Lower leg skin (tissue), 4 donors: ENCODE results near the gene HAVCR1. TPM values are rescaled to one million over a fixed set of nuclear protein-coding genes. Genes with fewer than 3 reads are reported as not detected.
"Not testable (repeated sequence)": the region's sequence is repeated elsewhere in the genome, so short reads cannot be mapped to it uniquely, and the experiment has no call there.

Experiments
- DNase-seq, 2 donors: peaks; one replicate each; pipeline ENCODE4 v3.0.0-alpha.2; 2019; ENCODE audit warnings: low spot score in 2 of 2
- H3K4me3 ChIP-seq: fragments of 200-600 bp; sonication (generic); 2 replicates; pipeline ENCODE4 v1.5.1; 2017; ENCODE audit warnings: mild to moderate bottlenecking, low read depth; ENCODE audit not compliant: poor library complexity, severe bottlenecking
- CTCF ChIP-seq, 3 donors: fragments of 450-650 bp; IDR thresholded peaks; one replicate each; pipeline ENCODE4 v1.5.1; 2016; ENCODE audit warnings: antibody characterized with exemption in 3 of 3, mild to moderate bottlenecking in 3 of 3, moderate library complexity in 2 of 3
- POLR2A ChIP-seq, 2 donors: fragments of 450-650 bp; IDR thresholded peaks; one replicate each; pipeline ENCODE4 v1.6.1; 2016 to 2017; ENCODE audit warnings: antibody characterized with exemption in 2 of 2, mild to moderate bottlenecking in 1 of 2, moderate library complexity in 1 of 2
- WGBS, 2 donors: methylation state at CpG; one replicate each; pipeline ENCODE4 v1.1.5; 2018; 5-methylcytosine and 5-hydroxymethylcytosine counted together
- intact Hi-C: fragments of 100-400 bp; cut with DNase I; formaldehyde crosslinking; loops from one replicate; pipeline ENCODE4 v1.15.0; 2023; ENCODE audit warnings: low total_unique reads
- total RNA-seq, 4 donors: library from RNA; depleted of rRNA; stranded (reverse); fragments of >200 nt; gene quantifications; one replicate each; pipeline ENCODE4 v1.1.0, GENCODE V29; 2016

Gene HAVCR1
- total RNA-seq, 4 donors from 2014 or later: not detected

GRCh38 chr5:157057459-157058370 lies 1.2 kb downstream of the HAVCR1 start:
- TF ChIP-seq CTCF (IDR thresholded peaks at IDR 0.05) (no peak), POLR2A (IDR thresholded peaks at IDR 0.05) (no peak)
- no peak for DNase-seq
- H3K4me3 ChIP-seq: no peak overlapping the region
- WGBS, 2 donors: 80 to 87% methylated on average over 11 of the region's 11 CpGs
- intact Hi-C loops: no loop called here

GRCh38 chr5:157056848-157057247 lies 2.1 kb downstream of the HAVCR1 start:
- WGBS, 2 donors: 76 to 85% methylated on average over 6 of the region's 6 CpGs
- intact Hi-C loops, H3K4me3 ChIP-seq, DNase-seq: not testable (repeated sequence)

- intact Hi-C loops: no loop called here
- H3K4me3 ChIP-seq: no peak overlapping the region
- no peak for TF ChIP-seq CTCF (IDR thresholded peaks at IDR 0.05)
- no peak for TF ChIP-seq POLR2A (IDR thresholded peaks at IDR 0.05)
- WGBS, 2 donors: 76 to 77% methylated on average over 7 of the region's 7 CpGs
- no peak for DNase-seq
Measured at GRCh38 chr5:157051604-157052245, 7.2 kb downstream of the HAVCR1 start.

DNA sequence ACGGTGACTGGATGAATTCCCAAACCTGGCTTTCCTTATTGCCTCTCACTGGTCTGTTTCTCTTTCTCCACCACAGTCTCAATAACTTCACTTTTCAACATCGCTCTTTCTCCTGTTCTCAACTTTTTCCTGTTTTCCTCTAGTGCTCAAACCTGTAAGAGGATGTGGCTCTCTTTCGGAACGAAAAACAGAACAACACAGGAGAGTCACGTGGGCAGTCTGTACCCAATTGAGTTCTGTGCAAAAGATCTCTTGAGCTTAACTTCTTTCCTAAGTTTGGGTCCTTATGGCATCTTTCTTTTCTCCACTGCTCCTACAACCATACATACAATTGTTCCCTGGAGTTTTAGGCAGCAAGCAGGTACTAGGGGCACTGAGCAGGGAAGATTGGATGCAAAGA lies 8.9 kb downstream of the HAVCR1 start:
- no peak overlapping the region for H3K4me3 ChIP-seq
- intact Hi-C loops: no loop called here
- WGBS, 2 donors: 72 to 77% methylated on average over 5 of the region's 5 CpGs
- TF ChIP-seq POLR2A (IDR thresholded peaks at IDR 0.05): no peak
- TF ChIP-seq CTCF (IDR thresholded peaks at IDR 0.05): no peak
- no peak for DNase-seq

- no peak for TF ChIP-seq CTCF (IDR thresholded peaks at IDR 0.05)
- no peak for TF ChIP-seq POLR2A (IDR thresholded peaks at IDR 0.05)
- H3K4me3 ChIP-seq: no peak overlapping the region
- 11 to 17% methylated on average over 1 of the region's 1 CpG for WGBS, 2 donors
- no peak for DNase-seq
- intact Hi-C loops: no loop called here
Measured at GRCh38 chr5:157049605-157050004, 9.3 kb downstream of the HAVCR1 start.

DNA sequence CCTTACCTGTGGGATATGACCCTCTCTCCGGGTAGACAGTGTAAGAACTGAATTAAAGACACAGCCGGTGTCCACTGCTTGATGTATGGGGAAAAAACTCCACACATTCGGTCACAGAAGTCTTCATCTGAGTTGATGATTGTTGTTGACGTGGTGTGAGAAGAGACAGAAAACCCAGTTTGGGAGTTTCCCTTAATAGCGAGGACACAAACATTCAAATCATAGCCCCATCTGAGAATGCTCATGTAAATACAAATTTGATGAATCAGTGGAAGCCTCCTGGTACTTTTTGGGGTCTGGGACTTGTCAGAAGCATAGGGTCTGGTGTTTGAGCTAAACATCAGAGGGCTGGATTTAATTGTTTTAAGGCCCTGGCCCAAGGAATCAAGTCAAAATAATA lies 11.0 kb downstream of the HAVCR1 start:
- intact Hi-C loops: no loop called here
- 92 to 95% methylated on average over 5 of the region's 5 CpGs for WGBS, 2 donors

DNA sequence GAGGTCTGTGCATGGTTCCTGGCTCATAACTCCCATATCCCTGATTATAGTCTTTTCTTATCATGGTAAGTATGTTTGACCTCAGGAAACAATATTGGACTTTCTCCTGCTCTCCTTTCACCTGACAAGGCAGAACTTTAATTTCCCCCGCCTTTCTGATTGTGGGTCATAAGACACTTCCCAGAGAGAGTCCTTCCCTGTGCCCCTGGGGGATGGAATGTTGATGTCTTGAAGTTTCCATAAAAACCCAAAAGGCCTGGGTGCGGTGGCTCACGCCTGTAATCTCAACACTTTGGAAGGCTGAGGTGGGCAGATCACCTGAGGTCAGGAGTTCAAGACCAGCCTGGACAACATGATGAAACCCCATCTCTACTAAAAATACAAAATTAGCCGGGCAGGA lies 11.9 kb downstream of the HAVCR1 start:
- DNase-seq, intact Hi-C loops, H3K4me3 ChIP-seq: not testable (repeated sequence)
- 90 to 92% methylated on average over 4 of the region's 4 CpGs for WGBS, 2 donors

More for the DNA sequence above, 11.0 kb downstream of the HAVCR1 start:
- no peak for TF ChIP-seq CTCF (IDR thresholded peaks at IDR 0.05)
- TF ChIP-seq POLR2A (IDR thresholded peaks at IDR 0.05): no peak
- DNase-seq: no peak
- no peak overlapping the region for H3K4me3 ChIP-seq
